ENCODE measurements around the gene TTLL3. TPM values are rescaled to one million over a fixed set of nuclear protein-coding genes. Genes with fewer than 3 reads are reported as not detected.

The TTLL3 gene
- total and polyA plus RNA-seq, 2 of the 4 experiments (the other 2 are of a cell fraction) = 6.8 to 43.4 TPM

GRCh38 chr3:9780458-9780812 is 29.6 kb upstream of the TTLL3 start:
- H3K23ac ChIP-seq (ENCODE audit: low read depth, low read length) = no peak overlapping the region
- intact Hi-C loops (cut with micrococcal nuclease) (no loop called here), in situ Hi-C loops (cut with MboI; ENCODE audit: low sequenced_read_pairs) (no loop called here), dilution Hi-C loops (cut with HindIII; ENCODE audit: low sequenced_read_pairs, unreplicated experiment) (no loop called here)
- no peak overlapping the region for H4K91ac ChIP-seq (ENCODE audit: insufficient read depth, low read depth, low read length)
- H3K4ac ChIP-seq (ENCODE audit: low read depth, low read length) = no peak overlapping the region
- peaks cover 9% of the 10 kb centered on the region; the same call in 1 of the 2 replicates for H3K9me1 ChIP-seq (ENCODE audit: insufficient read depth, low read length)
- H3K36me3 ChIP-seq (ENCODE audit: control insufficient read depth, insufficient read depth, low read length) = peaks cover 33% of the 10 kb centered on the region
- no peaks in the 10 kb centered on the region for H4K20me1 ChIP-seq (ENCODE audit: insufficient read depth, low read length)
- no peak overlapping the region for H3K4me2 ChIP-seq (ENCODE audit: low read depth, low read length)
- H2BK20ac ChIP-seq (ENCODE audit: low read depth, low read length) = no peak overlapping the region
- no peak overlapping the region for H4K8ac ChIP-seq (ENCODE audit: low read depth in 2 of 2, low read length in 2 of 2)
- no peak overlapping the region for H3K4me3 ChIP-seq (ENCODE audit: insufficient read depth, low read depth, low read length)
- no peak for TF ChIP-seq CEBPB (IDR thresholded peaks at IDR 0.05; ENCODE audit: low read depth, low read length)
- TF ChIP-seq RCOR1 (IDR thresholded peaks at IDR 0.05; ENCODE audit: insufficient replicate concordance, low read length) = no peak
- no peak for TF ChIP-seq MXI1 (IDR thresholded peaks at IDR 0.05; ENCODE audit: borderline replicate concordance, low read depth, low read length)
- TF ChIP-seq RAD21 (IDR thresholded peaks at IDR 0.05; ENCODE audit: low read length) = no peak
- TF ChIP-seq BHLHE40 (IDR thresholded peaks at IDR 0.05; ENCODE audit: low read depth, low read length) = no peak
- TF ChIP-seq USF2 (IDR thresholded peaks at IDR 0.05; ENCODE audit: low read depth, low read length) = no peak
- no peak for TF ChIP-seq ELK1 (IDR thresholded peaks at IDR 0.05; ENCODE audit: borderline replicate concordance, low read depth, low read length)
- no peak for TF ChIP-seq CHD1 (IDR thresholded peaks at IDR 0.05; ENCODE audit: low read depth, low read length)
- no peak for TF ChIP-seq SMC3 (IDR thresholded peaks at IDR 0.05; ENCODE audit: low read depth, low read length)
- TF ChIP-seq NFE2L2 (IDR thresholded peaks at IDR 0.05; ENCODE audit: low read depth, low read length) = no peak
- TF ChIP-seq CTCF (conservative IDR thresholded peaks at IDR 0.05; ENCODE audit: low read depth, low read length) = no peak
- no peak overlapping the region for H3K27ac ChIP-seq (ENCODE audit: insufficient read depth, low read length)
- peaks cover under 1 to 3% of the 10 kb centered on the region in 2 experiments; a peak in 2 of 4 replicates for H3K79me1 ChIP-seq (ENCODE audit: low read depth in 1 of 2, low read length in 2 of 2)
- no TSS peak for BruUV-seq (replicated peaks)
- ChIA-PET CTCF (no interaction called here), POLR2A (ENCODE audit: unreplicated experiment) (no interaction called here)
- no peak overlapping the region for H2AK5ac ChIP-seq (ENCODE audit: low read depth, low read length)
- no peaks in the 10 kb centered on the region for H3K27me3 ChIP-seq (ENCODE audit: control insufficient read depth, insufficient read depth, low read length)
- H3K9me3 ChIP-seq (ENCODE audit: control insufficient read depth, insufficient read depth, low read length) = no peaks in the 10 kb centered on the region
- H3K4me1 ChIP-seq (ENCODE audit: control insufficient read depth, insufficient read depth, low read length) = peaks cover 3% of the 10 kb centered on the region
- H3K18ac ChIP-seq (ENCODE audit: low read depth, low read length) = no peak overlapping the region
- H2AK9ac ChIP-seq (replicated peaks; ENCODE audit: low read depth, low read length, poor library complexity) = peak overlapping the region; percentile 25
- no peak overlapping the region for H4K5ac ChIP-seq (ENCODE audit: low read depth, low read length)
- no peak overlapping the region for H2BK15ac ChIP-seq (ENCODE audit: low read depth, low read length)
- H2AFZ ChIP-seq (replicated peaks; ENCODE audit: low read length, poor library complexity) = no peak overlapping the region
- ATAC-seq (ENCODE audit: low read depth) = no peak
- H3K9ac ChIP-seq (ENCODE audit: low read depth, low read length) = no peak overlapping the region
- no peak overlapping the region for H3K14ac ChIP-seq (replicated peaks; ENCODE audit: low read depth, low read length)
- WGBS, 2 experiments (ENCODE audit: extremely low coverage in 2 of 2, insufficient read length in 1 of 2) = 100% methylated on average over 2 of the region's 10 CpGs; no CpG with 5 or more reads in 1 of the 2 experiments
- H2BK5ac ChIP-seq (ENCODE audit: low read depth, low read length, poor library complexity, severe bottlenecking) = no peak overlapping the region
- H3K56ac ChIP-seq (ENCODE audit: extremely low read depth, insufficient read depth, low read length) = no peak overlapping the region
- no peak for DNase-seq
- H2BK120ac ChIP-seq (ENCODE audit: low read depth, low read length) = no peak overlapping the region
